ENCODE results near the gene RAB36. TPM values are rescaled to one million over a fixed set of nuclear protein-coding genes. Genes with fewer than 3 reads are reported as not detected.

Gene RAB36
- total RNA-seq, 1 experiment from 2014 or later, result 1.4 TPM

DNA sequence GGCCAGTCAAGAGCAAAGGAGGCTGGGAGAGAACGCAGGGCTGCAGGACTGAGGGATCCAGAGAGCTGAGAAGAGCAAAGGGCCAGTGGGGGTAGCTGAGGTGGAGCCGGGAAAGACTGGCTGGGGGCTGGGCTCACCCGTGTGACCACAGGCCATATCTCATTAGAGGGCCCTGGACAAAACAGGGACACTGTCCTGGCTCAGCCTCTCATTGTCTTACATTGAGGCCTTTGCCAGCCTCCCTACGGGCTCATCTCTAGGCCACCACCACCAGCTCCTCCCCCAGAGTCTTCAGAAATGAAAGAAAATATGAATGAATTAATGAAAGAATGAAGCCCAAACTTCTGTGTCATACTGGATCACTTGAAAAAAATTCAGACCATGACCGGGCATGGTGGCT is 9.2 kb downstream of the RAB36 start:
- Histone ChIP-seq H3K27me3 (ENCODE audit: insufficient read depth, low read length) (no peaks in the 10 kb centered on the region), H3K18ac (ENCODE audit: insufficient read length, low read depth, low read length) (no peak overlapping the region), H3K79me1 (ENCODE audit: insufficient read depth, low read depth, low read length, poor library complexity, severe bottlenecking) (no peaks in the 10 kb centered on the region), H3K56ac (ENCODE audit: insufficient read length, low read depth, low read length) (no peak overlapping the region), H3K23ac (ENCODE audit: insufficient read length, low read depth, low read length) (no peak overlapping the region), H2AFZ (ENCODE audit: low read length) (no peak overlapping the region), H2BK12ac (ENCODE audit: insufficient read length, low read depth, low read length) (no peak overlapping the region), H4K20me1 (ENCODE audit: control insufficient read depth, insufficient read depth, insufficient read length) (no peaks in the 10 kb centered on the region), H3K4ac (ENCODE audit: low read depth, low read length) (no peak overlapping the region), H3K4me1 (ENCODE audit: insufficient read depth, low read length) (peaks cover 2% of the 10 kb centered on the region; the same call in 1 of the 2 replicates), H4K91ac (ENCODE audit: insufficient read length, low read depth, low read length) (no peak overlapping the region), H2AK5ac (ENCODE audit: insufficient read length, low read length) (no peak overlapping the region), H3K14ac (ENCODE audit: insufficient read depth, low read length) (no peak overlapping the region), H3K9ac (ENCODE audit: extremely low read depth, insufficient read length, low read length) (no peak overlapping the region), H4K5ac (ENCODE audit: insufficient read length, low read depth, low read length) (no peak overlapping the region), H3K9me3 (ENCODE audit: control insufficient read depth, low read depth, low read length) (no peaks in the 10 kb centered on the region), H3K79me2 (ENCODE audit: insufficient read depth, low read length) (no peaks in the 10 kb centered on the region), H2BK120ac (ENCODE audit: low read depth, low read length, poor library complexity, severe bottlenecking) (no peak overlapping the region), H2BK15ac (ENCODE audit: low read depth, low read length) (no peak overlapping the region), H2BK5ac (ENCODE audit: insufficient read length, low read length) (no peak overlapping the region), H4K8ac (replicated peaks; ENCODE audit: insufficient read length, low read depth, low read length) (no peak overlapping the region), H3K23me2 (ENCODE audit: insufficient read length, low read depth, low read length, poor library complexity, severe bottlenecking) (no peaks in the 10 kb centered on the region), H3K27ac (ENCODE audit: insufficient read length, low read depth, low read length) (no peak overlapping the region), H3K4me2 (ENCODE audit: insufficient read depth, insufficient read length, low read length) (no peak overlapping the region), H2BK20ac (ENCODE audit: low read depth, low read length, poor library complexity, severe bottlenecking) (no peak overlapping the region), H3T11ph (ENCODE audit: low read length) (no peak overlapping the region)
- DNase-seq, result no peak
- Mint-ChIP-seq H3K36me3 (ENCODE audit: insufficient read depth in 1 of 3, low read depth in 3 of 3) (peaks cover 0 to 4% (median 0%) of the 10 kb centered on the region in 3 experiments; a peak in 3 of 7 replicates), H3K27me3 (ENCODE audit: low read depth) (peaks cover 11% of the 10 kb centered on the region), H3K4me1 (peaks cover 30 to 40% of the 10 kb centered on the region in 2 experiments), H3K9me3 (no peaks in the 10 kb centered on the region), H3K27ac (peak overlapping the region in 2 of 3 experiments; percentile 23 to 25; a peak in 2 of 7 replicates), H3K4me3 (no peak overlapping the region)
- TF ChIP-seq, protein P1, sequence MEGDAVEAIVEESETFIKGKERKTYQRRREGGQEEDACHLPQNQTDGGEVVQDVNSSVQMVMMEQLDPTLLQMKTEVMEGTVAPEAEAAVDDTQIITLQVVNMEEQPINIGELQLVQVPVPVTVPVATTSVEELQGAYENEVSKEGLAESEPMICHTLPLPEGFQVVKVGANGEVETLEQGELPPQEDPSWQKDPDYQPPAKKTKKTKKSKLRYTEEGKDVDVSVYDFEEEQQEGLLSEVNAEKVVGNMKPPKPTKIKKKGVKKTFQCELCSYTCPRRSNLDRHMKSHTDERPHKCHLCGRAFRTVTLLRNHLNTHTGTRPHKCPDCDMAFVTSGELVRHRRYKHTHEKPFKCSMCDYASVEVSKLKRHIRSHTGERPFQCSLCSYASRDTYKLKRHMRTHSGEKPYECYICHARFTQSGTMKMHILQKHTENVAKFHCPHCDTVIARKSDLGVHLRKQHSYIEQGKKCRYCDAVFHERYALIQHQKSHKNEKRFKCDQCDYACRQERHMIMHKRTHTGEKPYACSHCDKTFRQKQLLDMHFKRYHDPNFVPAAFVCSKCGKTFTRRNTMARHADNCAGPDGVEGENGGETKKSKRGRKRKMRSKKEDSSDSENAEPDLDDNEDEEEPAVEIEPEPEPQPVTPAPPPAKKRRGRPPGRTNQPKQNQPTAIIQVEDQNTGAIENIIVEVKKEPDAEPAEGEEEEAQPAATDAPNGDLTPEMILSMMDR (conservative IDR thresholded peaks at IDR 0.05), result no peak
- WGBS (ENCODE audit: extremely low coverage, insufficient read length, low lambda C conversion rate), result no CpG with 5 or more reads among the region's 5 CpGs
